Measurements from ENCODE around the gene HMX2.

Gene HMX2

DNA sequence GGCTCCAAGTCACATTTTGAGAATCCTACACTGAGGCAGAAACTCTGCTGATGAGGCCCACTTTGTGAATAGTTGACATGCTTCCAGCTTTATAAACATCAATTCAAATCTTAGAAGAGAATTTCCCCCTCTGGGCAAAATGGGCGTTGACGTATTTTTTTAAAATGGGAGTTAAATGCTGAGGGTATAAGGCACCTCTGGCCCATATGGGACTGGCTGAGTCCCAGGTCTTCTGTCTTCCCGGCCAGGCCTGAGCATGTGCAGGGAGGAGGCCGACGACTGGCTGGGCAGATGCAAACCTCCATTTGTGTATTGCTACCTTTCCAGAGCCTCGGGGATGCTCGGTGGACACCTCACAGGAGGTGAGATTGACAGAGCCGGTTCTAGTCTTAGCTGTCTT is 44.0 kb downstream of the HMX2 start:
- no peak for DNase-seq (ENCODE audit: low read depth)

DNA sequence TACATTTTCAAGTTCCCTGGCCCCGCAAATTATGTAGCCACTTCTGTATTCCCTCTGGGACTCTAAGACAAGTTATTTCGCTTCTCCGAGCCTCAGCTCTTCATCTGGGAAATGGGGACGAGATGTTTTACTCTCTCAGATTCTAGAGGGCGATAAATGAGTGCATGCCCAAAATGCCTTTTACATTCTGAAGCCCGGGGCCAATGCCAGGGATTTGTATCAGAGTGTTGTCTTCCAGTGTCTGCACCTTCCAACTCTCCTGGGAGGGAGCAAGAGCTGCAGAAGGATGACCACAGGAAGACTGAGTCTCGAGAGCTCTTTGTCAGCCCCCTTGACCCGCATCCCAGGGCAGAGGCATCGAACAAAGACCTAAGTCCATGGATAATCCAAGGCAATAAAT is 46.1 kb downstream of the HMX2 start:
- no peak for DNase-seq (ENCODE audit: low read depth)
